ENCODE measurements around the gene DCC.

DCC gene, protein sequence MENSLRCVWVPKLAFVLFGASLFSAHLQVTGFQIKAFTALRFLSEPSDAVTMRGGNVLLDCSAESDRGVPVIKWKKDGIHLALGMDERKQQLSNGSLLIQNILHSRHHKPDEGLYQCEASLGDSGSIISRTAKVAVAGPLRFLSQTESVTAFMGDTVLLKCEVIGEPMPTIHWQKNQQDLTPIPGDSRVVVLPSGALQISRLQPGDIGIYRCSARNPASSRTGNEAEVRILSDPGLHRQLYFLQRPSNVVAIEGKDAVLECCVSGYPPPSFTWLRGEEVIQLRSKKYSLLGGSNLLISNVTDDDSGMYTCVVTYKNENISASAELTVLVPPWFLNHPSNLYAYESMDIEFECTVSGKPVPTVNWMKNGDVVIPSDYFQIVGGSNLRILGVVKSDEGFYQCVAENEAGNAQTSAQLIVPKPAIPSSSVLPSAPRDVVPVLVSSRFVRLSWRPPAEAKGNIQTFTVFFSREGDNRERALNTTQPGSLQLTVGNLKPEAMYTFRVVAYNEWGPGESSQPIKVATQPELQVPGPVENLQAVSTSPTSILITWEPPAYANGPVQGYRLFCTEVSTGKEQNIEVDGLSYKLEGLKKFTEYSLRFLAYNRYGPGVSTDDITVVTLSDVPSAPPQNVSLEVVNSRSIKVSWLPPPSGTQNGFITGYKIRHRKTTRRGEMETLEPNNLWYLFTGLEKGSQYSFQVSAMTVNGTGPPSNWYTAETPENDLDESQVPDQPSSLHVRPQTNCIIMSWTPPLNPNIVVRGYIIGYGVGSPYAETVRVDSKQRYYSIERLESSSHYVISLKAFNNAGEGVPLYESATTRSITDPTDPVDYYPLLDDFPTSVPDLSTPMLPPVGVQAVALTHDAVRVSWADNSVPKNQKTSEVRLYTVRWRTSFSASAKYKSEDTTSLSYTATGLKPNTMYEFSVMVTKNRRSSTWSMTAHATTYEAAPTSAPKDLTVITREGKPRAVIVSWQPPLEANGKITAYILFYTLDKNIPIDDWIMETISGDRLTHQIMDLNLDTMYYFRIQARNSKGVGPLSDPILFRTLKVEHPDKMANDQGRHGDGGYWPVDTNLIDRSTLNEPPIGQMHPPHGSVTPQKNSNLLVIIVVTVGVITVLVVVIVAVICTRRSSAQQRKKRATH (N-terminal part only)

GRCh38 chr18:52339891-52340371, at the start of gene DCC:
DCC (plus strand) TSS chr18:52340197; CDS start chr18:52340788, 591 bp downstream.
- no peak for DNase-seq

DNA sequence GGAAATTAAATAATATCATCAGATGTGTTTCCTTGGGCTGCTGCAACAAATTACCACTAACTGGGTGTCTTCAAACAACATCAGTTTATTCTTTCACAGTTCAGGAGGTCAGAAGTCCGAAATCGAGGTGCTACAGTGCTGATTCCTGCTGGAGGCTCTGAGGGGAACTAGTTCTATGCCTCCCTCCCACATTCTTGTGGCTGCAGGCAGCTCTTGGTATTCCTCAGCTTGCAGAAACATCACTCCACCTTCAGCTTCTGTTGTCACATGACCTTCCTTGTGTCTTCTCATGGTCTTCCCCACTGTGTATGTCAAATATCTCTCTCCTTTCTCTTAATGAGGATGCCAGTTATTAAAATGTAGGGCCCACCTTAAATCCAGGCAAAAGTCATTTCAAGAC, 29.3 kb upstream of the DCC start:
- DNase-seq, result no peak

DNA sequence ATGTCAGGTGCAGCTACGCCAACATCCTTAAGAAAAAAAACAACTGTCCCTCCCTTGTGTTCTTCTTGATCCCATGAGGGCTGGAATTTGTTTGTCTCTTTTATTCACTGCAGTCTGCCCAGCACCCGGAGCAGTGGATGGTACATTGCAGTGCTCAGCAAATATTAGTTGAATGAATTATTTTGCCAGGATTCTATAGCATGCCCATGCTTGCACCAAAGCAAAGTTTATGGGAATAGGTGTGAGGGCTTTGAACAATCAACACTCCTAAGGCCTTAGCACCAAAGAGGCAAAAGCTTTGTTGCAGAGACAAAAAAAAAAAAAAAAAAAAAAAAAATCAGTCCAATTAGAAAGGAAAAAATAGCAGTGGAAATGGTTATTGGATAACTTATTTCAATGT, 28.7 kb upstream of the DCC start:
- no peak for DNase-seq

DNA sequence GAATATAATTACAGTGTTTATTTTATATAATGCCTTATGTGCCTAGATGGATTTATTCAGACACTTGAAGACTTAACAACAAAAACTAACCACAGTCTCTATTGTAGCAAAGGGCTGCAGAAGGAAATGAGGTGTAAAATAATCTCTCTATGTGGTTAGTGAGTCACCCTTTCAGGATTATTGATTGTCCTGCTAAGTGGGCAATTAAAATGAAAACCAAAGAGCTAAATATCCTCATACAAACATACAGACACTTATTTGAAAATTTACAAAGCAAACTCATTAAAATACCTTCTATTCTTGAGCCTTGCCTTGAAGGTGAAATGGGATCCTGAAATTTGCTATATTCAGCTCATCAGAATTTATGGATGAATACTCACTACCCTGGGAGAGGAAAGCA, 27.7 kb upstream of the DCC start:
- no peak for DNase-seq

DNA sequence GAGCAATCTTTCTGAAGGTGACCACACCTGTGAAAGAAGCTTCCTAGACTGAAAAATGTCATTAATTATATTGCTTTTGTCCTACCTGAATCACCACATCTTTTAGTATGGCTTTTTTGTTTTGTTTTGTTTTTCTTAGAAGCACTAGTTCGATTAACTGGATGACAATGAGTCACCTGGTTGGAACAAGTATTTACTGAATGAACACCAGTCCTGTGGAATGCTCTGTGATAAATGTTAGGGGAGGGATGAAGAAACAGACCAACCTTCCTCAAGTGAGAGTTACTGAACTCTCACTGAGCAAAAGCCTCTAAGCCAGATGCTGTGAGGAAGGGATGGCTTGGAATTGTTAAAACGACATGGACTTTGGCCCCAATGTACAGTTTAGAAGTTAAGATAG, 26.8 kb upstream of the DCC start:
- no peak for DNase-seq

GRCh38 chr18:52319424-52319983, 20.5 kb upstream of the DCC start:
- no peak for DNase-seq

DNA sequence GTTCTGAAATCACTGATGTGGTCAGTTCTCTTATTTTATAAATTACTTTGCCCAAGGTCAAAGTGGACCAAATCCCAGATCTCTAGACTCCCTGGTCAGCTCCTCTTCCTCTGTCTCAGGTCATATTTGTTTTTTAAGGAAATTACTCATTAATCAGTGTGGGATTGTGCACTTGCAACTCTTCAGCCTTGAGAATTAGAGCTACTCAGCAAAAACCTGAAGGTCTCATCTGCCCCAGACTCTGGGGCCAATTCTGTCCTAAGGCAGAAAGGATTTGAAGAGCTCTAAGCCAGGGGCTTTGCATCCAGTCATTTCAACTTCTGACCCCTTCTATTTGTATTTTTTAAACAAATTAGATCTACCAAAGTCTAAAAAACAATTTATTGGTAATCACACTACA, 17.7 kb upstream of the DCC start:
- no peak for DNase-seq

DNA sequence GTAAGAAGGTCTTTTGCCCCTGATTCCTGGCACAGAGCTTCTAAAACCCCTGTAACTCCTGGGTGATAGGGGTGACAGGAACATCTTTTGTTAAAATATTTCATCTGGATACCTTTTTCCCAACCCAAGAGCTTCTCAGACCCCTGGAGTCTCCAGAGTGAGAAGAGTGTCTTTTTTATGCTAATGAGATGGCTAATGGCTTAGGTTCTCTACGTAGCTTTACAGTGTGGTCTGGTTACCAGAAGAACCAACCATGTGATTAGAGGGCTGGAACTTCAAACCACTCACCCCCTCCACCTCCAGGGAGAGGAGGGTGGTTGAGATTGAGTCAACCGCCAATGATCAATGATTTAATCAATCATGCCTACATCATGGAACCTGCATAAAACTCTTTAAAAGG, 16.2 kb upstream of the DCC start:
- DNase-seq, result no peak

DNA sequence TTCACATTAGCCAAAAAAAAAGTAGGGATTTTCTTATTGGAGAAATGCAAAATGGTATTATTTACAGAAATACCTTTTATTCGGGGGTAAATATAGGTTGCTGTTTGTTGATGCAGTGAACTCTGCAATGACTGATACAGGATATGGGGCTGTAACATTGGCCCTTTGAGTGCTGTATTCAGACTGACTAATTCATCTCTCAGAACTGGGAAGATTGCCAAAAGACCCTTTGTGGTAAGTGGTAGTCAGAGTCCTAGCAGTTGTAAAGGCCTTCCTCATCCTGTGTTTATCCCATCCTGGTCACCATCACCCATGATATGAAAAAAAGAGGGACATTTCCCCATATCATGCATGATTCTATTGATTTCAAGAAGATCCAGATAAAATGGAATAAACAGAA, 14.0 kb upstream of the DCC start:
- DNase-seq, result no peak

GRCh38 chr18:52333860-52334259, 6.1 kb upstream of the DCC start:
- no peak for DNase-seq

GRCh38 chr18:52334307-52334706, 5.7 kb upstream of the DCC start:
- no peak for DNase-seq

GRCh38 chr18:52334896-52335295, 5.1 kb upstream of the DCC start:
- DNase-seq, result no peak

DNA sequence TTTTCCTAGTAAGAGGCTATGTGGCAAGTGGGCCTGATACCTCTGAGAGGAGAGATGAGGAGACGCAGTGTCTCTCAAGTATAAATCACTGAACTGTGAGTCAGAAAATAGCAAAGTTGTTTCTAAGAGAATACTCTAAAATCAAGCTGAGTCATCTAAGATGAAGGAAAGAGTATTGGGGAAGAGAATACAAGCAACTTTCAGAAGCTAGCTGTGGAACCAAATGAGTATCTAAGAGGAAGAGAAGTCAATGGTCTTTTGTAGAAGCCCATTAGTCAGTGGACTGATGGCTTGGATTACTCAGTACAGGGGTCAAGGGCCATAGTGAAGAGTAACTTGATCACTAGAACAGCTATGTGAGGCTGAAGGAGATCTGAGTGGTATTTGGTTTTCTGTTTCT, 2.7 kb upstream of the DCC start:
- no peak for DNase-seq

- no peak for DNase-seq
These were observed 557 bp downstream of the DCC start for GRCh38 chr18:52340406-52341102.

DNA sequence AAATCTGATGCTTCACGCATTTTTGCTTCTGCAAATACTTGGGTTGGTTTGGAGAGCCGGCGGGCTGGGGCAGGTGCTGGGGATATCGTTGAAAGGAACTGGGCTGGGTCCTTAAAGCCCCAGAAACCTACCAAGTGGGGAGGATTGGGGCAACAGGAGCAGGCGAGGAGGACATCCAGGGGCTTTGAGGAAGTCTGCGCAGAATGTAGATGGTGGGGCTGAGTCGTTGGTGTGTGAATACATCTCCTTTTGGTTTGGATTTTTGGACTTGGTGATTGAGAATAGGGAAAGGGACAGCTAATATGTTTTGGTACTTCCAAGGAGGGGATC, 1.1 kb downstream of the DCC start:
- no peak for DNase-seq

GRCh38 chr18:52341608-52342381, 1.8 kb downstream of the DCC start:
- DNase-seq, result no peak

DNA sequence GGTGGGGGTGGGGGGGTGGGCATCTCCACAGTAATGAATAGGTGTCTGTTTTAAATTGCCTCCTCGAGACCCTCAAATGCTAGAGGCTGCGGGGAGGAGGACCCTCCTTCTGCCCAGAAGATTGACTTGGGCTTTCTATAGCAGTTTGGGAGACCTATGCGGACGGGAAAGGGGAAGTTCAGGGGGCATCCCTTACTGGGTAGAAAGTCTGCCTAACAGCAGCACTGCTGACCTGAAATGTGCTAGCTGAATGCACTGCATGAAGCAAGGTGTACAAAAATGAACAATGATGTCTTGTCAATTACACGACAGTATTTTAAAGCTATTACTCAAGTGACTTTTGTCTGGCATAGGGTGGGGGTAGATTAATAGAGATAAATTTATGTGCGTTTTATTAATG, 2.5 kb downstream of the DCC start:
- DNase-seq, result no peak

GRCh38 chr18:52343138-52343537, 3.1 kb downstream of the DCC start:
- no peak for DNase-seq

GRCh38 chr18:52343731-52344340, 3.8 kb downstream of the DCC start:
- DNase-seq, result no peak

GRCh38 chr18:52344881-52345280, 4.9 kb downstream of the DCC start:
- DNase-seq, result no peak

- DNase-seq, result no peak
These were observed 5.4 kb downstream of the DCC start for GRCh38 chr18:52345428-52345827.

All from AML-193 (cell line).